Measurements from ENCODE around the gene TARBP1. TPM values are rescaled to one million over a fixed set of nuclear protein-coding genes. Genes with fewer than 3 reads are reported as not detected.
A peak's percentile ranks its signal among the peaks of the same experiment; 100 is the strongest.

TARBP1 gene
- total RNA-seq, 3 donors from 2014 or later (not counting 1 experiment from before 2014, with no cell fraction given), result 29.0 to 37.5 (median 32.2) TPM

- Histone ChIP-seq H3K36me3 (ENCODE audit: control insufficient read depth, insufficient read depth, low read length) (peaks cover 20% of the 10 kb centered on the region), H3K4me1 (ENCODE audit: control insufficient read depth, insufficient read depth, low read length) (peaks cover 3% of the 10 kb centered on the region), H3K4me3 (ENCODE audit: low read length) (no peak overlapping the region), H3K9me3 (ENCODE audit: control insufficient read depth, insufficient read depth, low read length) (no peaks in the 10 kb centered on the region), H3K27me3 (ENCODE audit: control insufficient read depth, insufficient read depth, low read length) (no peaks in the 10 kb centered on the region), H3K27ac (ENCODE audit: low read length) (no peak overlapping the region)
- ATAC-seq (no peak), DNase-seq (no peak)
- H3K27me3 Mint-ChIP-seq (ENCODE audit: low read depth in 2 of 2), result no peaks in the 10 kb centered on the region
- H3K4me3 Mint-ChIP-seq, result no peak overlapping the region
- no peak overlapping the region for H3K27ac Mint-ChIP-seq
- TF ChIP-seq, protein P1, sequence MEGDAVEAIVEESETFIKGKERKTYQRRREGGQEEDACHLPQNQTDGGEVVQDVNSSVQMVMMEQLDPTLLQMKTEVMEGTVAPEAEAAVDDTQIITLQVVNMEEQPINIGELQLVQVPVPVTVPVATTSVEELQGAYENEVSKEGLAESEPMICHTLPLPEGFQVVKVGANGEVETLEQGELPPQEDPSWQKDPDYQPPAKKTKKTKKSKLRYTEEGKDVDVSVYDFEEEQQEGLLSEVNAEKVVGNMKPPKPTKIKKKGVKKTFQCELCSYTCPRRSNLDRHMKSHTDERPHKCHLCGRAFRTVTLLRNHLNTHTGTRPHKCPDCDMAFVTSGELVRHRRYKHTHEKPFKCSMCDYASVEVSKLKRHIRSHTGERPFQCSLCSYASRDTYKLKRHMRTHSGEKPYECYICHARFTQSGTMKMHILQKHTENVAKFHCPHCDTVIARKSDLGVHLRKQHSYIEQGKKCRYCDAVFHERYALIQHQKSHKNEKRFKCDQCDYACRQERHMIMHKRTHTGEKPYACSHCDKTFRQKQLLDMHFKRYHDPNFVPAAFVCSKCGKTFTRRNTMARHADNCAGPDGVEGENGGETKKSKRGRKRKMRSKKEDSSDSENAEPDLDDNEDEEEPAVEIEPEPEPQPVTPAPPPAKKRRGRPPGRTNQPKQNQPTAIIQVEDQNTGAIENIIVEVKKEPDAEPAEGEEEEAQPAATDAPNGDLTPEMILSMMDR (IDR thresholded peaks at IDR 0.05), result no peak
- no peaks in the 10 kb centered on the region for H3K36me3 Mint-ChIP-seq
- no peaks in the 10 kb centered on the region for H3K9me3 Mint-ChIP-seq
- intact Hi-C loops (cut with micrococcal nuclease), result no loop called here
- WGBS (ENCODE audit: insufficient coverage), result 94% methylated on average over 5 of the region's 5 CpGs
- peaks cover 14 to 26% of the 10 kb centered on the region in 2 donors for H3K4me1 Mint-ChIP-seq
Observed at GRCh38 chr1:234395297-234395696, 83.7 kb downstream of the TARBP1 start.

DNA sequence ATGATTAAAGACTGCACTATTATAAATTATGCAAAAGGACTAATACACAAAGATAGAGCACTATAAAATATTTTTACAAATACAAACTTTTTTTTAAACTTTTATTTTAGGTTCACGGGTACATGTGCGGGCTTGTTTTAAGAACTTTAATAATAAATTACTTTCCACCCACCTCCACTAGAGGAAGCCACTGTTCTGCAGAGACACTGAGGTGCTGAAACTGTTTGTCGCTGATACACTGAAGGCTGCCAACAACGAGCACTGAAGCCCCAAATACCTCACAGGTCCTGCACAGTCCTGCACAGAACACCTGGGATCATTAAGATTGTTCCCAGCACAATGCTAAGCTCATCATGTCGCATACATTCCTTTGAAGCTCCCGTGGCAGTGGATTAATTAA, 85.8 kb downstream of the TARBP1 start:
- Mint-ChIP-seq H3K9me3 (no peaks in the 10 kb centered on the region), H3K27ac (no peak overlapping the region), H3K27me3 (ENCODE audit: low read depth in 2 of 2) (no peaks in the 10 kb centered on the region), H3K4me3 (no peak overlapping the region), H3K4me1 (peaks cover 0 to 8% of the 10 kb centered on the region in 2 donors), H3K36me3 (no peaks in the 10 kb centered on the region)
- 93% methylated on average over 6 of the region's 6 CpGs for WGBS (ENCODE audit: insufficient coverage)
- H3K4me3 ChIP-seq (ENCODE audit: low read length), result no peak overlapping the region
- TF ChIP-seq, protein P1 (IDR thresholded peaks at IDR 0.05), result no peak
- intact Hi-C loops (cut with micrococcal nuclease), result no loop called here
- no peaks in the 10 kb centered on the region for H3K4me1 ChIP-seq (ENCODE audit: control insufficient read depth, insufficient read depth, low read length)
- peak in 1 of 2 donors; percentile 59 for DNase-seq
- no peaks in the 10 kb centered on the region for H3K27me3 ChIP-seq (ENCODE audit: control insufficient read depth, insufficient read depth, low read length)
- H3K9me3 ChIP-seq (ENCODE audit: control insufficient read depth, insufficient read depth, low read length), result no peaks in the 10 kb centered on the region
- ATAC-seq, result no peak
- peaks cover 20% of the 10 kb centered on the region for H3K36me3 ChIP-seq (ENCODE audit: control insufficient read depth, insufficient read depth, low read length)
- no peak overlapping the region for H3K27ac ChIP-seq (ENCODE audit: low read length)

GRCh38 chr1:234388094-234388493, 90.9 kb downstream of the TARBP1 start:
- H3K27ac ChIP-seq (ENCODE audit: low read length), result no peak overlapping the region
- no peaks in the 10 kb centered on the region for H3K27me3 ChIP-seq (ENCODE audit: control insufficient read depth, insufficient read depth, low read length)
- no peaks in the 10 kb centered on the region for H3K9me3 Mint-ChIP-seq
- WGBS (ENCODE audit: insufficient coverage), result 89% methylated on average over 6 of the region's 6 CpGs
- H3K9me3 ChIP-seq (ENCODE audit: control insufficient read depth, insufficient read depth, low read length), result no peaks in the 10 kb centered on the region
- H3K4me1 Mint-ChIP-seq, result no peaks in the 10 kb centered on the region
- H3K27ac Mint-ChIP-seq, result no peak overlapping the region
- no peaks in the 10 kb centered on the region for H3K4me1 ChIP-seq (ENCODE audit: control insufficient read depth, insufficient read depth, low read length)
- peaks cover 7% of the 10 kb centered on the region for H3K36me3 Mint-ChIP-seq
- no peaks in the 10 kb centered on the region for H3K27me3 Mint-ChIP-seq (ENCODE audit: low read depth in 2 of 2)
- H3K4me3 Mint-ChIP-seq, result no peak overlapping the region
- H3K36me3 ChIP-seq (ENCODE audit: control insufficient read depth, insufficient read depth, low read length), result peaks cover 18% of the 10 kb centered on the region
- intact Hi-C loops (cut with micrococcal nuclease), result no loop called here
- H3K4me3 ChIP-seq (ENCODE audit: low read length), result no peak overlapping the region
- DNase-seq, result no peak
- TF ChIP-seq, protein P1 (IDR thresholded peaks at IDR 0.05), result no peak
- ATAC-seq, result no peak

DNA sequence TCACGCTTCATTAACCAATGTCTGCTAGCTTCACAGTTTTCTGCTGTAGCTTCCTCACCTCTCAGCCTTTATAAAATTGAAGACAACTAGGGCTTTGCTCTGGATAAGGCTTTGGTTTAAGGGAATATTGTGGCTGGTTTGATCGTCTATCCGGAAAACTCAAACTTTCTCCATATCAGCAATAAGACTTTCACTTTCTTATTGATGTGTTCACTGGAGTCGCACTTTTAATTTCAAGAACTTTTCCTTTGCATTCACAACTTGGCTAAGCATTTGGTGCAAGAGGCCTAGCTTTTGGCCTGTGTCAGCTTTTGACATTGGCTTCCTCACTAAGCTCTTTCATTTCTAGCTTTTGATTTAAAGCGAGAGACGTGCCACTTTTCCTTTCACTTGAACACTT, 92.9 kb downstream of the TARBP1 start:
- Histone ChIP-seq H3K4me3 (ENCODE audit: low read length) (no peak overlapping the region), H3K27ac (ENCODE audit: low read length) (no peak overlapping the region), H3K4me1 (ENCODE audit: control insufficient read depth, insufficient read depth, low read length) (no peaks in the 10 kb centered on the region), H3K36me3 (ENCODE audit: control insufficient read depth, insufficient read depth, low read length) (peaks cover 9% of the 10 kb centered on the region), H3K27me3 (ENCODE audit: control insufficient read depth, insufficient read depth, low read length) (no peaks in the 10 kb centered on the region), H3K9me3 (ENCODE audit: control insufficient read depth, insufficient read depth, low read length) (no peaks in the 10 kb centered on the region)
- no peaks in the 10 kb centered on the region for H3K9me3 Mint-ChIP-seq
- ATAC-seq, result no peak
- TF ChIP-seq, protein P1 (IDR thresholded peaks at IDR 0.05), result no peak
- intact Hi-C loops (cut with micrococcal nuclease), result no loop called here
- no peak overlapping the region for H3K27ac Mint-ChIP-seq
- no peaks in the 10 kb centered on the region for H3K4me1 Mint-ChIP-seq
- H3K4me3 Mint-ChIP-seq, result no peak overlapping the region
- DNase-seq, result no peak
- no peaks in the 10 kb centered on the region for H3K27me3 Mint-ChIP-seq (ENCODE audit: low read depth in 2 of 2)
- 72% methylated on average over 5 of the region's 6 CpGs for WGBS (ENCODE audit: insufficient coverage)
- H3K36me3 Mint-ChIP-seq, result peaks cover 7% of the 10 kb centered on the region
